K562 (cell line): ENCODE measurements around the gene NELFE. TPM values are rescaled to one million over a fixed set of nuclear protein-coding genes. Genes with fewer than 3 reads are reported as not detected.

Source experiments
- BMI1 ChIP-seq: fragments of 150-350 bp; IDR thresholded peaks from 2 replicates; pipeline ENCODE4 v1.6.1; 2014; ENCODE audit warnings: low read length
- DACH1 ChIP-seq: fragments of 450-650 bp; IDR thresholded peaks from 2 replicates; pipeline ENCODE4 v1.6.1; 2018; ENCODE audit not compliant: partially characterized antibody
- EZH2 ChIP-seq: IDR thresholded peaks from 2 replicates; pipeline ENCODE4 v1.6.1; 2012; ENCODE audit warnings: low read depth, mild to moderate bottlenecking, inconsistent platforms, low read length, borderline replicate concordance
- HIVEP1 ChIP-seq: fragments of 250-450 bp; sonication (Bioruptor Pico); IDR thresholded peaks from 2 replicates; pipeline ENCODE4 v1.4.0; 2020; ENCODE audit warnings: mild to moderate bottlenecking
- MTA2 ChIP-seq: fragments of 450-650 bp; IDR thresholded peaks from 2 replicates; pipeline ENCODE4 v1.6.1; 2016; ENCODE audit warnings: low read depth
- SRSF7 ChIP-seq: fragments of 200-400 bp; formaldehyde crosslinking; optimal IDR thresholded peaks from 2 replicates; pipeline ENCODE3; 2017; ENCODE audit warnings: mild to moderate bottlenecking, low read depth, low read length
- STAT5B ChIP-seq: fragments of 250-450 bp; sonication (Bioruptor Pico); IDR thresholded peaks from 2 replicates; pipeline ENCODE4 v1.8.0; 2021; ENCODE audit warnings: mild to moderate bottlenecking, inconsistent platforms
- ZNF174 ChIP-seq: fragments of 250-450 bp; sonication (Bioruptor Pico); IDR thresholded peaks from 2 replicates; pipeline ENCODE4 v1.4.0; 2020; ENCODE audit warnings: mild to moderate bottlenecking
- ZNF184 ChIP-seq: sonication (generic); formaldehyde crosslinking; IDR thresholded peaks from 2 replicates; pipeline ENCODE4 v1.5.0; 2020; ENCODE audit warnings: missing genetic modification reagents
- polyA plus RNA-seq, 8 experiments: library from polyadenylated mRNA; depleted of rRNA in 4 of 8; stranded (reverse) in 5 of 8; unstranded in 3 of 8; fragments of >200 nt; fragmentation: Nextera tagmentation in 2 of 8; fragmentation: Illumina TruSeq in 1 of 8; extraction: Ambion mirVana in 2 of 8; extraction: Trizol in 1 of 8; gene quantifications; 2 replicates each; pipeline versions ENCODE4 v1.2.1 to v1.2.3, GENCODE V29; 2011 to 2014; ENCODE audit warnings: inconsistent platforms in 1 of 8, missing spikeins in 1 of 8
- total RNA-seq, 7 experiments: library from RNA; depleted of rRNA in 6 of 7; stranded (reverse); fragments of >200 nt in 6 of 7; fragmentation: Illumina TruSeq in 2 of 7; extraction: Trizol in 2 of 7; gene quantifications; 2 replicates each; pipeline versions ENCODE4 v1.2.1 to v1.2.3, GENCODE V29; 2011 to 2021; ENCODE audit warnings: low replicate concordance in 1 of 7
- TF ChIP-seq, protein P1 (sequence below): fragments of 250-450 bp; sonication (Bioruptor Pico); IDR thresholded peaks from 2 replicates; pipeline ENCODE4 v1.4.0; 2020
- TF ChIP-seq, protein P2 (sequence below), 2 experiments: fragments of 450-650 bp in 1 of 2; sonication (generic) in 1 of 2; formaldehyde crosslinking; conservative IDR thresholded peaks; 2 replicates each; pipeline versions ENCODE4 v1.4.0 to v1.8.1; 2020 to 2022; ENCODE audit warnings: mild to moderate bottlenecking in 1 of 2, missing genetic modification reagents in 1 of 2
- TF ChIP-seq, protein P3 (sequence below), 2 experiments: fragments of 450-650 bp; conservative IDR thresholded peaks; 2 replicates each; pipeline ENCODE4 v1.6.1; 2017; ENCODE audit warnings: mild to moderate bottlenecking in 2 of 2, moderate library complexity in 2 of 2

Gene NELFE
- total and polyA plus RNA-seq, 9 of the 15 experiments (the other 6 are each of a cell fraction or from before 2014, with no cell fraction given), result 15.2 to 157 (median 91.5) TPM

DNA sequence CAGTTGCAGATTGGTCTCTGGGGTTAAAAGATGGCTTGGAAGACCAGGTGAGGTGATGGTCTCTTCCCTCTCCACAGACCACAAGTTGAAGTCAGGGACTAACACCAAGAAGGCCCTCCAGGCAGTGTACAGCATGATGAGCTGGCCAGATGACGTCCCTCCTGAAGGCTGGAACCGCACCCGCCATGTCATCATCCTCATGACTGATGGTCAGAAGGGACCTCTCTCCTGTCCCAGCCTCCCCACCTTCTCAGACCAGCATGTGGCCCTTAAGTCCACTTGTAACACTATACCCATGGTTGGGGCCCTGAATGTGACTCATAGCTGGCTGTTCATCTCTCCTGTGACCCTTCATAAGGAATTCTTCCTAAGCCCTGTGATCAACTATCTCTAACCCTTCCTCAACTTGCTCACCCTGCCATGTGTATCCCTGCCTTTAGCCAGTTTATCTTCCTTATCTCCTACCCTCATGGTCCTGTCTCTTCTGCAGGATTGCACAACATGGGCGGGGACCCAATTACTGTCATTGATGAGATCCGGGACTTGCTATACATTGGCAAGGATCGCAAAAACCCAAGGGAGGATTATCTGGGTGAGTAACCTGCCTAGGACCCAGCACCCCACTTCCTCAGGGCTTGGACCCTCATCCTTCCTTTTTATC is 9.9 kb downstream of the NELFE start (continued):
- TF ChIP-seq, protein P1, sequence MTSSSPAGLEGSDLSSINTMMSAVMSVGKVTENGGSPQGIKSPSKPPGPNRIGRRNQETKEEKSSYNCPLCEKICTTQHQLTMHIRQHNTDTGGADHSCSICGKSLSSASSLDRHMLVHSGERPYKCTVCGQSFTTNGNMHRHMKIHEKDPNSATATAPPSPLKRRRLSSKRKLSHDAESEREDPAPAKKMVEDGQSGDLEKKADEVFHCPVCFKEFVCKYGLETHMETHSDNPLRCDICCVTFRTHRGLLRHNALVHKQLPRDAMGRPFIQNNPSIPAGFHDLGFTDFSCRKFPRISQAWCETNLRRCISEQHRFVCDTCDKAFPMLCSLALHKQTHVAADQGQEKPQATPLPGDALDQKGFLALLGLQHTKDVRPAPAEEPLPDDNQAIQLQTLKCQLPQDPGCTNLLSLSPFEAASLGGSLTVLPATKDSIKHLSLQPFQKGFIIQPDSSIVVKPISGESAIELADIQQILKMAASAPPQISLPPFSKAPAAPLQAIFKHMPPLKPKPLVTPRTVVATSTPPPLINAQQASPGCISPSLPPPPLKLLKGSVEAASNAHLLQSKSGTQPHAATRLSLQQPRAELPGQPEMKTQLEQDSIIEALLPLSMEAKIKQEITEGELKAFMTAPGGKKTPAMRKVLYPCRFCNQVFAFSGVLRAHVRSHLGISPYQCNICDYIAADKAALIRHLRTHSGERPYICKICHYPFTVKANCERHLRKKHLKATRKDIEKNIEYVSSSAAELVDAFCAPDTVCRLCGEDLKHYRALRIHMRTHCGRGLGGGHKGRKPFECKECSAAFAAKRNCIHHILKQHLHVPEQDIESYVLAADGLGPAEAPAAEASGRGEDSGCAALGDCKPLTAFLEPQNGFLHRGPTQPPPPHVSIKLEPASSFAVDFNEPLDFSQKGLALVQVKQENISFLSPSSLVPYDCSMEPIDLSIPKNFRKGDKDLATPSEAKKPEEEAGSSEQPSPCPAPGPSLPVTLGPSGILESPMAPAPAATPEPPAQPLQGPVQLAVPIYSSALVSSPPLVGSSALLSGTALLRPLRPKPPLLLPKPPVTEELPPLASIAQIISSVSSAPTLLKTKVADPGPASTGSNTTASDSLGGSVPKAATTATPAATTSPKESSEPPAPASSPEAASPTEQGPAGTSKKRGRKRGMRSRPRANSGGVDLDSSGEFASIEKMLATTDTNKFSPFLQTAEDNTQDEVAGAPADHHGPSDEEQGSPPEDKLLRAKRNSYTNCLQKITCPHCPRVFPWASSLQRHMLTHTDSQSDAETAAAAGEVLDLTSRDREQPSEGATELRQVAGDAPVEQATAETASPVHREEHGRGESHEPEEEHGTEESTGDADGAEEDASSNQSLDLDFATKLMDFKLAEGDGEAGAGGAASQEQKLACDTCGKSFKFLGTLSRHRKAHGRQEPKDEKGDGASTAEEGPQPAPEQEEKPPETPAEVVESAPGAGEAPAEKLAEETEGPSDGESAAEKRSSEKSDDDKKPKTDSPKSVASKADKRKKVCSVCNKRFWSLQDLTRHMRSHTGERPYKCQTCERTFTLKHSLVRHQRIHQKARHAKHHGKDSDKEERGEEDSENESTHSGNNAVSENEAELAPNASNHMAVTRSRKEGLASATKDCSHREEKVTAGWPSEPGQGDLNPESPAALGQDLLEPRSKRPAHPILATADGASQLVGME (CRISPR knock-in tag), result 0 out of 2 replicates have a peak, but pooled peaks have one; percentile 40
- TF ChIP-seq, protein P2, sequence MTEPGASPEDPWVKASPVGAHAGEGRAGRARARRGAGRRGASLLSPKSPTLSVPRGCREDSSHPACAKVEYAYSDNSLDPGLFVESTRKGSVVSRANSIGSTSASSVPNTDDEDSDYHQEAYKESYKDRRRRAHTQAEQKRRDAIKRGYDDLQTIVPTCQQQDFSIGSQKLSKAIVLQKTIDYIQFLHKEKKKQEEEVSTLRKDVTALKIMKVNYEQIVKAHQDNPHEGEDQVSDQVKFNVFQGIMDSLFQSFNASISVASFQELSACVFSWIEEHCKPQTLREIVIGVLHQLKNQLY (CRISPR knock-in tag; conservative IDR thresholded peaks at IDR 0.05), result no peak
- peak; percentile 76 for TF ChIP-seq DACH1
- no peak for TF ChIP-seq STAT5B
- TF ChIP-seq EZH2, result no peak
- TF ChIP-seq BMI1, result no peak
- no peak for TF ChIP-seq HIVEP1
- TF ChIP-seq ZNF174 (CRISPR knock-in tag), result no peak
- TF ChIP-seq MTA2, result peak; percentile 39; the same call in 1 of the 2 replicates
- TF ChIP-seq, protein P3, sequence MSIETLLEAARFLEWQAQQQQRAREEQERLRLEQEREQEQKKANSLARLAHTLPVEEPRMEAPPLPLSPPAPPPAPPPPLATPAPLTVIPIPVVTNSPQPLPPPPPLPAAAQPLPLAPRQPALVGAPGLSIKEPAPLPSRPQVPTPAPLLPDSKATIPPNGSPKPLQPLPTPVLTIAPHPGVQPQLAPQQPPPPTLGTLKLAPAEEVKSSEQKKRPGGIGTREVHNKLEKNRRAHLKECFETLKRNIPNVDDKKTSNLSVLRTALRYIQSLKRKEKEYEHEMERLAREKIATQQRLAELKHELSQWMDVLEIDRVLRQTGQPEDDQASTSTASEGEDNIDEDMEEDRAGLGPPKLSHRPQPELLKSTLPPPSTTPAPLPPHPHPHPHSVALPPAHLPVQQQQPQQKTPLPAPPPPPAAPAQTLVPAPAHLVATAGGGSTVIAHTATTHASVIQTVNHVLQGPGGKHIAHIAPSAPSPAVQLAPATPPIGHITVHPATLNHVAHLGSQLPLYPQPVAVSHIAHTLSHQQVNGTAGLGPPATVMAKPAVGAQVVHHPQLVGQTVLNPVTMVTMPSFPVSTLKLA (conservative IDR thresholded peaks at IDR 0.05), result peak; percentile 11 to 89
- TF ChIP-seq ZNF184 (CRISPR knock-in tag), result no peak
- TF ChIP-seq SRSF7, result no peak
